ENCODE data around the gene ETS1. TPM values are rescaled to one million over a fixed set of nuclear protein-coding genes. Genes with fewer than 3 reads are reported as not detected.
A peak's percentile ranks its signal among the peaks of the same experiment; 100 is the strongest.

The ETS1 gene
- total and polyA plus RNA-seq, 2 experiments from 2014 or later: 1.7 to 10.2 TPM

DNA sequence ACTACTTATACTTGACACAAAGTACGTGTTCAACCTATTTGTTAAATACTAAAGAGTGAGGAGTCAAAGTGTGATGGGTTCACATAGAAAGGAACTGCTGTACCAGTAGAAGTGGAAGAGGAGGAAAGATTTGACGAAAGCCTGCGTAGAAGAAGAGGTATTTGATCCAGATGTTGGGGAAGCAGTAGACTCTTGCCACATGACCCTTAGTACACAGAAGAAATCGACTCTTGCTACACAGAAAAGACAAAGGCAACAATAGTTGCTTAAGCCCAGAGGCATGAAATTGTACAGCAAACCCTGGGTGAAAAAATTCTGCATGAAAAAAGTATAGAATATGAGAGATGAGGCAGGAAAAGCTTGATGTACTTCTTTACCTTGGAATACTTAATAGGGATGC is 152.9 kb downstream of the ETS1 start:
- H3K9me3 ChIP-seq (ENCODE audit: low read depth): no peaks in the 10 kb centered on the region
- TF ChIP-seq CTCF (IDR thresholded peaks at IDR 0.05; ENCODE audit: low read depth, low read length): no peak
- peaks cover 62% of the 10 kb centered on the region for H3K27me3 ChIP-seq
- H3K4me3 ChIP-seq: no peak overlapping the region
- H3K4me1 ChIP-seq (ENCODE audit: low read depth): no peaks in the 10 kb centered on the region
- no peak for DNase-seq (ENCODE audit: low read depth in 1 of 2, low spot score in 1 of 2)
- no peaks in the 10 kb centered on the region for H3K36me3 ChIP-seq
- H3K27ac ChIP-seq: no peak overlapping the region

GRCh38 chr11:128432926-128433325 is 154.4 kb downstream of the ETS1 start:
- Histone ChIP-seq H3K36me3 (no peaks in the 10 kb centered on the region), H3K4me3 (no peak overlapping the region), H3K27ac (no peak overlapping the region), H3K4me1 (ENCODE audit: low read depth) (no peaks in the 10 kb centered on the region), H3K9me3 (ENCODE audit: low read depth) (no peaks in the 10 kb centered on the region), H3K27me3 (peaks cover 50% of the 10 kb centered on the region)
- TF ChIP-seq CTCF (IDR thresholded peaks at IDR 0.05; ENCODE audit: low read depth, low read length): no peak
- no peak for DNase-seq (ENCODE audit: low read depth in 1 of 2, low spot score in 1 of 2)

GRCh38 chr11:128431931-128432330 is 155.4 kb downstream of the ETS1 start:
- Histone ChIP-seq H3K27ac (no peak overlapping the region), H3K4me3 (no peak overlapping the region), H3K4me1 (ENCODE audit: low read depth) (no peaks in the 10 kb centered on the region), H3K9me3 (ENCODE audit: low read depth) (no peaks in the 10 kb centered on the region), H3K36me3 (no peaks in the 10 kb centered on the region), H3K27me3 (peaks cover 40% of the 10 kb centered on the region)
- DNase-seq (ENCODE audit: low read depth in 1 of 2, low spot score in 1 of 2): no peak
- no peak for TF ChIP-seq CTCF (IDR thresholded peaks at IDR 0.05; ENCODE audit: low read depth, low read length)

GRCh38 chr11:128428935-128429334 is 158.4 kb downstream of the ETS1 start:
- Histone ChIP-seq H3K36me3 (no peaks in the 10 kb centered on the region), H3K27ac (no peak overlapping the region), H3K9me3 (ENCODE audit: low read depth) (no peaks in the 10 kb centered on the region), H3K27me3 (peaks cover 30% of the 10 kb centered on the region), H3K4me1 (ENCODE audit: low read depth) (peaks cover 13% of the 10 kb centered on the region), H3K4me3 (no peak overlapping the region)
- peak in 1 of 2 donors; percentile 59 for DNase-seq (ENCODE audit: low read depth in 1 of 2, low spot score in 1 of 2)
- TF ChIP-seq CTCF (IDR thresholded peaks at IDR 0.05; ENCODE audit: low read depth, low read length): no peak

GRCh38 chr11:128424851-128425285 is 162.5 kb downstream of the ETS1 start:
- Histone ChIP-seq H3K27ac (peak overlapping the region; percentile 42), H3K9me3 (ENCODE audit: low read depth) (no peaks in the 10 kb centered on the region), H3K27me3 (no peaks in the 10 kb centered on the region), H3K36me3 (no peaks in the 10 kb centered on the region), H3K4me1 (ENCODE audit: low read depth) (peaks cover 46% of the 10 kb centered on the region), H3K4me3 (no peak overlapping the region)
- peak; percentile 36 to 70 for DNase-seq (ENCODE audit: low read depth in 1 of 2, low spot score in 1 of 2)
- no peak for TF ChIP-seq CTCF (IDR thresholded peaks at IDR 0.05; ENCODE audit: low read depth, low read length)

DNA sequence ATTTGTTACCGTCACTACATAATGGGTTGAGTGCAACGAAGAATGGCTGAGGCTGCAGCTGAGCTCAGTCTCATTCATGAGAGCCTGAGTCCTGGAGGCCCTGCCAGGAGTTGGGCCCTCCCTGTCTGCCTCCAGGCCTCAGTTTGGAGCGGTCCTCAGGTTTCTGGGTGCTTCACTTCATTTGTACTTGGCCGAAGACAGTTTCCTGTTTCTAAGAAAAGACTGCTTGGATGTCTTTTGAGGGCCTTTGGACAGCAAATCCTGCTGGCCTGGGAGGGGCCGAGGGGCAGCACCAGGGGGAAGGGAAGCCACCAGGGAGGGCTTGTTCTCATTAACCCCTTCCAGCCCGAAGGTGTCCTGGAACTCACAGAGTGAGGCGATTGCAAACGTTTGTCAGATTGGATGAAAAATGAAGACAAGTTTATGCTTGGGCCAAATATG is 163.1 kb downstream of the ETS1 start:
- no peak for TF ChIP-seq CTCF (IDR thresholded peaks at IDR 0.05; ENCODE audit: low read depth, low read length)
- H3K27ac ChIP-seq: peak overlapping the region; percentile 42
- DNase-seq (ENCODE audit: low read depth in 1 of 2, low spot score in 1 of 2): peak; percentile 53 to 63
- no peaks in the 10 kb centered on the region for H3K36me3 ChIP-seq
- no peaks in the 10 kb centered on the region for H3K9me3 ChIP-seq (ENCODE audit: low read depth)
- no peak overlapping the region for H3K4me3 ChIP-seq
- peaks cover 46% of the 10 kb centered on the region for H3K4me1 ChIP-seq (ENCODE audit: low read depth)
- H3K27me3 ChIP-seq: no peaks in the 10 kb centered on the region
